Panc1 (cell line): Measurements from ENCODE around the gene SEBOX. TPM values are rescaled to one million over a fixed set of nuclear protein-coding genes. Genes with fewer than 3 reads are reported as not detected.

Source experiments
- ATAC-seq: fragments of 200-7000 bp; cut with Tn5 transposase; 2 replicates; pipeline ENCODE4 v1.9.1; 2020; ENCODE audit warnings: mild to moderate bottlenecking, moderate library complexity
- BruUV-seq: library from RNA; stranded (reverse); fragments of 400-500 nt; replicated peaks from 2 replicates; lab custom pipeline; 2021; lab: Mats Ljungman, UMichigan
- CTCF ChIA-PET: fragments of 300-600 bp; sonication (Branson Sonifier 250); formaldehyde crosslinking; loops from one replicate; lab custom pipeline; 2022; ENCODE audit warnings: antibody characterized with exemption; lab: Charles Lee
- POLR2A ChIA-PET: fragments of 300-600 bp; sonication (Branson Sonifier 250); formaldehyde crosslinking; loops from one replicate; lab custom pipeline; 2022; ENCODE audit warnings: antibody characterized with exemption; lab: Charles Lee
- DNase-seq: peaks from one replicate; pipeline ENCODE4 v3.0.0-alpha.2; 2010; ENCODE audit warnings: low read depth, low spot score
- H3K27ac ChIP-seq: 2 replicates; pipeline ENCODE4 v1.5.1; 2011; ENCODE audit warnings: mild to moderate bottlenecking, low read length, inconsistent platforms
- H3K27me3 ChIP-seq: fragments of 200-500 bp; sonication (Bioruptor generic); 2 replicates; pipeline ENCODE4 v1.6.0; 2014; ENCODE audit warnings: low read length, inconsistent platforms; ENCODE audit not compliant: control insufficient read depth, insufficient read depth
- H3K36me3 ChIP-seq: fragments of 200-500 bp; sonication (Bioruptor generic); 2 replicates; pipeline ENCODE4 v1.5.1; 2014; ENCODE audit warnings: inconsistent platforms, mild to moderate bottlenecking, low read length, moderate library complexity; ENCODE audit not compliant: control insufficient read depth, insufficient read depth
- H3K4me1 ChIP-seq: 2 replicates; pipeline ENCODE4 v1.5.1; 2011; ENCODE audit warnings: inconsistent platforms, mild to moderate bottlenecking, low read length, moderate library complexity; ENCODE audit not compliant: control insufficient read depth, insufficient read depth
- H3K4me3 ChIP-seq, 2 experiments: 2 replicates each; pipeline ENCODE4 v1.5.1; 2011 to 2012; ENCODE audit warnings: low read depth in 2 of 2, low read length in 2 of 2, mild to moderate bottlenecking in 2 of 2, inconsistent platforms in 1 of 2, moderate library complexity in 1 of 2
- H3K9me3 ChIP-seq: fragments of 200-500 bp; sonication (Bioruptor generic); 2 replicates; pipeline ENCODE4 v1.5.1; 2014; ENCODE audit warnings: low read depth, mild to moderate bottlenecking, inconsistent platforms, low read length, moderate library complexity; ENCODE audit not compliant: control insufficient read depth, insufficient read depth
- CTCF ChIP-seq: fragments of 450-650 bp; IDR thresholded peaks from 2 replicates; pipeline ENCODE4 v1.5.1; 2017; ENCODE audit warnings: mild to moderate bottlenecking
- POLR2AphosphoS5 ChIP-seq: IDR thresholded peaks from 2 replicates; pipeline ENCODE4 v1.6.1; 2012; ENCODE audit warnings: mild to moderate bottlenecking, low read depth, low read length, moderate library complexity
- REST ChIP-seq, 2 experiments: IDR thresholded peaks; 2 replicates each; pipeline ENCODE4 v1.6.1; 2011 to 2012; ENCODE audit warnings: low read depth in 2 of 2, control low read depth in 1 of 2, low read length in 1 of 2, mild to moderate bottlenecking in 1 of 2, moderate library complexity in 1 of 2; ENCODE audit not compliant: insufficient read depth in 1 of 2
- SIN3A ChIP-seq: IDR thresholded peaks from 2 replicates; pipeline ENCODE4 v1.6.1; 2012; ENCODE audit warnings: low read depth, mild to moderate bottlenecking, low read length, moderate library complexity, borderline replicate concordance; ENCODE audit not compliant: insufficient read depth
- TCF7L2 ChIP-seq: IDR thresholded peaks from 2 replicates; pipeline ENCODE4 v1.6.1; 2011; ENCODE audit warnings: mild to moderate bottlenecking, low read depth, low read length, inconsistent platforms
- in situ Hi-C: cut with HindIII; loops from 2 replicates; pipeline ENCODE4 v1.10.0; 2016; ENCODE audit warnings: low sequenced_read_pairs, low pct_unique_long_range_greater_than_20kb
- intact Hi-C: fragments of 100-400 bp; cut with micrococcal nuclease; formaldehyde crosslinking; loops from one replicate; pipeline ENCODE4 v1.10.0; 2022; ENCODE audit not compliant: unreplicated experiment
- total RNA-seq: library from RNA; stranded (reverse); gene quantifications from one replicate; pipeline ENCODE4 v1.2.1, GENCODE V29; 2021; ENCODE audit not compliant: unreplicated experiment

SEBOX gene
- total RNA-seq, 1 experiment from 2014 or later, result not detected

GRCh38 chr17:28404461-28404811 lies 39.4 kb upstream of the SEBOX start:
- no peaks in the 10 kb centered on the region for H3K9me3 ChIP-seq
- no TSS peak for BruUV-seq
- ChIA-PET CTCF (interaction anchor here (1.7 kb wide), 1 partner anchor 12 kb away, joined by 8 read pairs; no protein-coding TSS in a partner anchor), POLR2A (interaction anchor here (0.8 kb wide), 1 partner anchor 69 kb away, joined by 3 read pairs; the partner anchor contains the start of genes IFT20 and TNFAIP1)
- H3K4me1 ChIP-seq, result peaks cover 8% of the 10 kb centered on the region
- DNase-seq (no peak), ATAC-seq (no peak)
- in situ Hi-C loops, result no loop called here
- no peak overlapping the region for H3K27ac ChIP-seq
- no peaks in the 10 kb centered on the region for H3K36me3 ChIP-seq
- no peak overlapping the region for H3K4me3 ChIP-seq
- TF ChIP-seq POLR2AphosphoS5 (no peak), TCF7L2 (no peak), CTCF (no peak), REST (IDR thresholded peaks at IDR 0.05; ENCODE audit: insufficient read depth in 1 of 2, low read depth in 2 of 2, low read length in 1 of 2) (no peak), SIN3A (no peak)
- intact Hi-C loops, result no loop called here
- no peaks in the 10 kb centered on the region for H3K27me3 ChIP-seq

- no TSS peak for BruUV-seq
- Histone ChIP-seq H3K4me1 (peaks cover 8% of the 10 kb centered on the region), H3K9me3 (no peaks in the 10 kb centered on the region), H3K27me3 (no peaks in the 10 kb centered on the region), H3K27ac (no peak overlapping the region), H3K4me3 (no peak overlapping the region), H3K36me3 (no peaks in the 10 kb centered on the region)
- no peak for ATAC-seq
- ChIA-PET POLR2A (no interaction called here), CTCF (interaction anchor here (1.7 kb wide), 1 partner anchor 13 kb away, joined by 8 read pairs; no protein-coding TSS in a partner anchor)
- DNase-seq, result no peak
- in situ Hi-C loops (no loop called here), intact Hi-C loops (no loop called here)
- no peak for TF ChIP-seq CTCF
- TF ChIP-seq REST (IDR thresholded peaks at IDR 0.05; ENCODE audit: insufficient read depth in 1 of 2, low read depth in 2 of 2, low read length in 1 of 2), result no peak
- TF ChIP-seq POLR2AphosphoS5, result no peak
- TF ChIP-seq TCF7L2, result no peak
- no peak for TF ChIP-seq SIN3A
Measured at GRCh38 chr17:28404007-28404406, 39.0 kb upstream of the SEBOX start.
